Mesothelial cell of epicardium (in vitro differentiated cells): ENCODE data around the gene TMEM130. TPM values are rescaled to one million over a fixed set of nuclear protein-coding genes. Genes with fewer than 3 reads are reported as not detected.
A peak's percentile ranks its signal among the peaks of the same experiment; 100 is the strongest.

Source experiments
- DNase-seq, 2 experiments: peaks; one replicate each; pipeline ENCODE4 v3.0.0; 2021; ENCODE audit warnings: low spot score in 2 of 2; ENCODE audit not compliant: unreplicated experiment in 2 of 2
- H3K27ac Mint-ChIP-seq: 2 replicates; pipeline ENCODE4 v1.8.0; 2021; ENCODE audit warnings: mixed read lengths
- H3K27me3 Mint-ChIP-seq: 2 replicates; pipeline ENCODE4 v1.8.0; 2021; ENCODE audit warnings: low read depth, mixed read lengths
- H3K36me3 Mint-ChIP-seq: 2 replicates; pipeline ENCODE4 v1.8.0; 2021; ENCODE audit warnings: mixed read lengths
- H3K4me1 Mint-ChIP-seq: 2 replicates; pipeline ENCODE4 v1.8.0; 2021; ENCODE audit warnings: mixed read lengths
- H3K4me3 Mint-ChIP-seq: 2 replicates; pipeline ENCODE4 v1.8.0; 2021; ENCODE audit warnings: mild to moderate bottlenecking, moderate library complexity, mixed read lengths
- H3K9me3 Mint-ChIP-seq: 2 replicates; pipeline ENCODE4 v1.8.0; 2021; ENCODE audit warnings: mixed read lengths
- total RNA-seq: library from RNA; stranded (reverse); gene quantifications from 3 replicates; pipeline ENCODE4 v1.2.1, GENCODE V29; 2021
- TF ChIP-seq, protein P1 (sequence below): fragments of 200-600 bp; sonication (generic); IDR thresholded peaks from one replicate; pipeline ENCODE4 v1.5.0; 2021; ENCODE audit warnings: antibody characterized with exemption; ENCODE audit not compliant: unreplicated experiment

The TMEM130 gene
- total RNA-seq, 1 donor from 2014 or later, result 12.5 TPM

DNA sequence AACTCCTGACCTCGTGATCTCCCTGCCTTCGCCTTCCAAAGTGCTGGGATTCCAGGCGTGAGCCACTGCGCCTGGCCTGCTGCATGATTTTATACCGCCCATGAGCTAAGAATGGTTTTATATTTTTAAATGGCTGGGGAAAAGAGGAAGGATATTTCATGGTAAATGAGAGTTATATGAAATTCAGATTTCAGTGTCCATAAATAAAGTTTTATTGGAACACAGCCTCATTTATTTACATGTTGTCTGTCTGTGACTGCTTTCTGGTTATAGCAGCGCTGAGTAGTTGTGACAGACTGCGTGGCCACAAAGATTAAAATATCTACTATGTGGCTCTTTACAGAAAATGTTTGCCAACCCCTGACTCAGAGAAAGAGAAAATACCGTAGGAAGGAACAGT, 10.7 kb upstream of the TMEM130 start:
- peaks cover 17% of the 10 kb centered on the region for H3K36me3 Mint-ChIP-seq
- no peak for DNase-seq
- no peak overlapping the region for H3K27ac Mint-ChIP-seq
- no peaks in the 10 kb centered on the region for H3K9me3 Mint-ChIP-seq
- TF ChIP-seq, protein P1, sequence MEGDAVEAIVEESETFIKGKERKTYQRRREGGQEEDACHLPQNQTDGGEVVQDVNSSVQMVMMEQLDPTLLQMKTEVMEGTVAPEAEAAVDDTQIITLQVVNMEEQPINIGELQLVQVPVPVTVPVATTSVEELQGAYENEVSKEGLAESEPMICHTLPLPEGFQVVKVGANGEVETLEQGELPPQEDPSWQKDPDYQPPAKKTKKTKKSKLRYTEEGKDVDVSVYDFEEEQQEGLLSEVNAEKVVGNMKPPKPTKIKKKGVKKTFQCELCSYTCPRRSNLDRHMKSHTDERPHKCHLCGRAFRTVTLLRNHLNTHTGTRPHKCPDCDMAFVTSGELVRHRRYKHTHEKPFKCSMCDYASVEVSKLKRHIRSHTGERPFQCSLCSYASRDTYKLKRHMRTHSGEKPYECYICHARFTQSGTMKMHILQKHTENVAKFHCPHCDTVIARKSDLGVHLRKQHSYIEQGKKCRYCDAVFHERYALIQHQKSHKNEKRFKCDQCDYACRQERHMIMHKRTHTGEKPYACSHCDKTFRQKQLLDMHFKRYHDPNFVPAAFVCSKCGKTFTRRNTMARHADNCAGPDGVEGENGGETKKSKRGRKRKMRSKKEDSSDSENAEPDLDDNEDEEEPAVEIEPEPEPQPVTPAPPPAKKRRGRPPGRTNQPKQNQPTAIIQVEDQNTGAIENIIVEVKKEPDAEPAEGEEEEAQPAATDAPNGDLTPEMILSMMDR, result no peak
- H3K4me1 Mint-ChIP-seq, result peaks cover 15% of the 10 kb centered on the region
- H3K27me3 Mint-ChIP-seq, result no peaks in the 10 kb centered on the region
- H3K4me3 Mint-ChIP-seq, result peak overlapping the region; percentile 90

DNA sequence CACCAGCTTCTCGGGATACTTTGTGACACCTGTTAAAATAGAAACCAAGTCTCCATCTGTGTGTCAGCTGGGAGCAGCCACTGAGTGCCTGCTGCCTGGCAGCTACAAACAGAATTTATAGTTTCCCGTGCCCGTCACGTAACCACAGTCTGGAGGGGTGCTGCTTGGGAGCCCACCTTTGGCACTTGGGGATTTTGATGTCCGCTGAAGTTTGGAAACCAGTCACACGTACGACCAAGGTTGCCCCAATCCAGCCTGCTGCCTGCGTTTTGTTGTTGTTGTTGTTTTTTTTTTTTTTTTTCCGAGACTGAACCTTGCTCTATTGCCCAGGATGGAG, 10.1 kb upstream of the TMEM130 start:
- no peaks in the 10 kb centered on the region for H3K27me3 Mint-ChIP-seq
- no peaks in the 10 kb centered on the region for H3K9me3 Mint-ChIP-seq
- TF ChIP-seq, protein P1, result no peak
- no peak for DNase-seq
- H3K36me3 Mint-ChIP-seq, result peaks cover 17% of the 10 kb centered on the region
- H3K4me1 Mint-ChIP-seq, result peaks cover 15% of the 10 kb centered on the region
- peak overlapping the region; percentile 90 for H3K4me3 Mint-ChIP-seq
- no peak overlapping the region for H3K27ac Mint-ChIP-seq

DNA sequence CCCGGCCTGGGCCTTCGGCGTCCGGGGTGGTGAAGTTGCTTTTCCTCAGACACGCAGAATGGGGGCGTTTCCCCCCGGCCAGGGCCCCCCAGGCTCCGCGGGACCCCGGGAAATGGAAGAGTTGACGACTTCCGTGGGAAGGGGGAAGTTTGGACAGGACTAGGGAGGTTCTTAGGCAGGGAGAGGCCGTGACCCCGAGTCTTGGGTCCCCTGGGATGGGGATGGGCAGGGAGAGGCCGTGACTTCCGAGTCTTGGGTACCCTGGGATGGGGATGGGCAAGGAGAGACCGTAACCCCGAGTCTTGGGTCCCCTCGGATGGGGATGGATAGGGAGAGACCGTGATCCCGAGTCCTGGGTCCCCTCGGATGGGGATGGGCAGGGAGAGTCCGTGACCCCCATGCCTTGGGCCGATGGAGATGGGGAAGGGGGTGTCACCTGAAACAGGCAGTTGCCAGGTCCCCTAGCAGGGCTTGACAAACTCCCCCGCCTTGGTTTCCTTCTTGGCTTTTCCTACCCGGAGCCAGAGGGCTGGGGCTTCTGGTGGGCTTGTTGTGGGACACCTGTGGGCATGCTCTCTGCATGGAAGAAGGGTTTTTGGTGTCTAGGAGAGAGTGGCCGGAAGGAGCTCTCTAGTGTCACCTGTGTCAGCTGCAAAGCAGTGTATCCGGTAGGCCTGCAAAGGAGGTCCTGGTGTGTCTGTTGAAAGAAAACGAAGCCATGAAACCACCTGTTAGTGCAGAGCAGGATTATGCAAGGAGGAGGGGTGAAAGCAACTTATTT, 9.6 kb upstream of the TMEM130 start:
- H3K27me3 Mint-ChIP-seq, result no peaks in the 10 kb centered on the region
- H3K36me3 Mint-ChIP-seq, result peaks cover 17% of the 10 kb centered on the region
- peak overlapping the region; percentile 90 for H3K4me3 Mint-ChIP-seq
- H3K9me3 Mint-ChIP-seq, result no peaks in the 10 kb centered on the region
- DNase-seq, result no peak
- TF ChIP-seq, protein P1, result no peak
- H3K27ac Mint-ChIP-seq, result peak overlapping the region; percentile 88
- peaks cover 15% of the 10 kb centered on the region for H3K4me1 Mint-ChIP-seq

DNA sequence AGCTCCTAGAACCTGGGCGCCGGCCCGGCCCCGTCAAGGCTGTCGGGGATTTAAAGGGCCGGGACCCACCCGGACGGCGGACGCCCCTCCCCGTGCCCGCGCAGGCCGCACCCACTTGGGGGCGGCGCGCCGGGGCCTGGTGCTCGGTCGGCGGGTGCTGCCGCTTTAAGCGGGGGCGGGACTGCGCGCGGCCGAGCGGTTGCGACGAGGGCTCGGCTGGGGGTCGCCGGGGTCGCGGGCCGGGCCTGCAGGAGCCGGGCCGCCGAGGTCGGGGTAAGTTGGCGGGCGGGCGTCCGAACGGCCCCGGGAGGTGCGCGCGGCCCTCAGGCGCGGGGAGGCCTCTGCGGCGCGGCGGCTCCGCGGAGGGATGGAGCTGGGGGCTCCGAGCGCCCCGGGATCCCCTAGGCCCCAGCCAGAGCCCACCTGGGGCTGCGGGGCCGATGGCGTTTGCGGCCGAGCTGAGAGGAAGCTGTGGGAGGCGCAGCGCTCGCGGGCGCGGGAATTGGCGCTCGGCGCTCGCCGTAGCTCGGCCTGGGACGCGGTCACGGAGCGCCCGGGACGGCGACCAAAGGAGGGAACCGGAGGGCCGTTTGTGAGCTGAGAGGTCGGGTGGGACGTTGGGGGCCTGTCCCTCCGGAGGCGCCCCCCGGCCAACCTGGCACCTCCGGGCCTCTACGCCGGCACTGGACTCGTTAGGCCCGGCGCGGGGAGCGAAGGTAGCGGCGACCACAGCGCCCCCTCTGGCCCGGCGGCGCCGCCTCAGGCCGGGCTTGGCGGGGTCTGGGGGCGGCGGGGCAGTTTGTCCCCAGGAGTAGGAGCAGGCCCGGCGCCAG, 8.8 kb upstream of the TMEM130 start, which contains the start of gene TRRAP:
TRRAP (plus strand) TSS at position 168 of the 833 bp plus-strand sequence. CDS start 2,619 bp downstream, outside the sequence.
- TF ChIP-seq, protein P1, result peak; percentile 91
- no peaks in the 10 kb centered on the region for H3K9me3 Mint-ChIP-seq
- peaks cover 15% of the 10 kb centered on the region for H3K4me1 Mint-ChIP-seq
- H3K27me3 Mint-ChIP-seq, result no peaks in the 10 kb centered on the region
- DNase-seq, result peak; percentile 71 to 87
- peaks cover 12% of the 10 kb centered on the region for H3K36me3 Mint-ChIP-seq
- peak within 1 kb of the TSS; percentile 90 for H3K4me3 Mint-ChIP-seq
- H3K27ac Mint-ChIP-seq, result peak within 1 kb of the TSS; percentile 88

DNA sequence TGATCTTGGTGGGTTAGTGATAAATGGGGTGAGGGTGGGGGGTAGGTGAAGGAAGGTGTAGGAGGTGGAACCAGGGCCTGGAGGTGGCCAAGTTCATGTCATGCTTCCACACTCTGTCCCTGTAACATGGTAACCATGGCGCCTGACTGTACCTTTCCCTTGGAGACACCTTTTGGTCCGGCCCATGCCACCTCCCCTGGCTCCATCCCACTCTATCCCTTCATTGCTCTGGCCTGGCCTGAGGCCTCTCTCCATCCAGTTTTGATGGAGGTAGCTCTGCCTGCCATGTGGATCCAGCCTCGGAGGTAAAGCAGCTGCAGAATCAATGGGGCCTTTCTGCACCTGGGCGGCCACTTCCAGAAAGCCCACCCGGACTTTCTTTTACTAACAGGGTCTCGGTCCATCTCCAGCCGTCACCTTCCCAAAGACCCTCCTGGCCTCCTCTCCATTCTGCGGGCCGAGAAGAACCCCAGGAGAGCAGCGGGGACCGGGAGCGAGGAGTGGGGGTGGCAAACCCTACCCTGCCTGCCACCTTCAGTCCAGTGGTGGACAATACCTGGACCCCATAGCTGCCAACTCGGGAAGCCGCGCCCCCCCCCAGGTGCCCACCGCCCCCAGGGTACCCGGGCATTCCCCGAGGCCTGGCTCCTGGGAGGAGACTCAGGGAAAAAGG, 8.0 kb upstream of the TMEM130 start:
- TF ChIP-seq, protein P1, result no peak
- Mint-ChIP-seq H3K36me3 (peaks cover 10% of the 10 kb centered on the region), H3K27me3 (no peaks in the 10 kb centered on the region), H3K27ac (no peak overlapping the region), H3K4me1 (peaks cover 15% of the 10 kb centered on the region), H3K9me3 (no peaks in the 10 kb centered on the region), H3K4me3 (peak overlapping the region; percentile 66)
- no peak for DNase-seq
